ENCODE data around the gene IDI1.

IDI1 gene

DNA sequence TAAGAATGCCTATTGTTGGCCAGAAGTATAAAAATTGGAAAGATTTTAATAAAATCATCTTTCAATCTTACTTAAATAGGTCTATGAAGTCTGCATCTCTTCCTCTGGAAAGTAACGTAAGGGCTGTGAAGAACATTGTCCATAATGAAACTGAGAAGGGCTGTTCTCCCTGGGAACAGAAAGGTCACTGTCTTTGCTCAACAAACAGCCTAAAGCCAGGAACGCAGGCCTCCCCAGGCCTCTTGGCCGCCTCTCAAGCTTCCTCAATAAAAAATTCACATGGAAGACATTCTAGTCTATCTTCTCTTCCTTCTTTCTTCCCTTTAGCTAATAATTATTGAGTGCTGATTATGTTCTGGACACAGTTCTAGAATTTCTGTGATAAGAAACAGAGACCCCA, 14.2 kb downstream of the IDI1 start:
- no peaks in the 10 kb centered on the region for H3K4me1 ChIP-seq (ENCODE audit: low read depth, poor library complexity, severe bottlenecking)
- no peak for TF ChIP-seq CTCF (conservative IDR thresholded peaks at IDR 0.05; ENCODE audit: low read depth, low read length)

GRCh38 chr10:1033601-1034000, 15.3 kb downstream of the IDI1 start:
- Histone ChIP-seq H4K20me1 (ENCODE audit: insufficient read depth) (no peaks in the 10 kb centered on the region), H3K4me1 (ENCODE audit: low read depth, poor library complexity, severe bottlenecking) (no peaks in the 10 kb centered on the region), H3K27ac (no peak overlapping the region), H3K36me3 (ENCODE audit: insufficient read depth) (no peaks in the 10 kb centered on the region), H2AFZ (ENCODE audit: low read depth) (no peak overlapping the region), H3K9ac (no peak overlapping the region), H3K27me3 (ENCODE audit: insufficient read depth, low read depth) (no peaks in the 10 kb centered on the region), H3K4me2 (no peak overlapping the region), H3K79me2 (ENCODE audit: insufficient read depth, low read depth) (no peaks in the 10 kb centered on the region), H3K4me3 (IDR thresholded peaks at IDR 0.05; ENCODE audit: insufficient read depth, low read depth, low read length) (no peak overlapping the region)
- no peak for TF ChIP-seq CTCF (conservative IDR thresholded peaks at IDR 0.05; ENCODE audit: low read depth, low read length)

More for the DNA sequence above, 14.2 kb downstream of the IDI1 start:
- no peaks in the 10 kb centered on the region for H3K27me3 ChIP-seq (ENCODE audit: insufficient read depth, low read depth)
- H3K79me2 ChIP-seq (ENCODE audit: insufficient read depth, low read depth) = no peaks in the 10 kb centered on the region
- H2AFZ ChIP-seq (ENCODE audit: low read depth) = no peak overlapping the region
- H3K4me2 ChIP-seq = no peak overlapping the region
- H3K27ac ChIP-seq = no peak overlapping the region
- H3K9ac ChIP-seq = no peak overlapping the region
- no peak overlapping the region for H3K4me3 ChIP-seq (IDR thresholded peaks at IDR 0.05; ENCODE audit: insufficient read depth, low read depth, low read length)
- no peaks in the 10 kb centered on the region for H4K20me1 ChIP-seq (ENCODE audit: insufficient read depth)
- 0 out of 2 replicates have a peak, but pooled peaks cover 5% of the 10 kb centered on the region for H3K36me3 ChIP-seq (ENCODE audit: insufficient read depth)

DNA sequence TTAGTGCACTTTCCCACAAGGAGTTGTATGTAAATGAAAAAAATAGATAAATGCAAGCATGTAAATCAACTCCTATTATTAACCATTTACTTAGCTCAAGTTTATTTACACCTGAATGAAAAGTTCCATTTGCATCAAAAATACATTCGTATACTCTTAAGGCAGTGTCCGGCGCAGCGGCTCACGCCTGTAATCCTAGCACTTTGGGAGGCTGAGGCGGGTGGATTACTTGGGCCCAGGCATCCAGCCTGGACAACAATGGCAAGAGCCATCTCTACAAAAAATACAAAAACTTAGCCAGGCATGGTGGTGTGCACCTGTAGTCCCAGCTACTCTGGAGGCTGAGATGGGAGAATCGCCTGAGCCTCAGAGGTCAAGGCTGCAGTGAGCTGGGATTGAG, 19.1 kb downstream of the IDI1 start:
- no peak for TF ChIP-seq CTCF (conservative IDR thresholded peaks at IDR 0.05; ENCODE audit: low read depth, low read length)
- Histone ChIP-seq H3K4me3 (IDR thresholded peaks at IDR 0.05; ENCODE audit: insufficient read depth, low read depth, low read length) (no peak overlapping the region), H3K36me3 (ENCODE audit: insufficient read depth) (no peaks in the 10 kb centered on the region), H4K20me1 (ENCODE audit: insufficient read depth) (no peaks in the 10 kb centered on the region), H3K27ac (no peak overlapping the region), H3K27me3 (ENCODE audit: insufficient read depth, low read depth) (no peaks in the 10 kb centered on the region), H3K9ac (no peak overlapping the region), H2AFZ (ENCODE audit: low read depth) (no peak overlapping the region), H3K4me1 (ENCODE audit: low read depth, poor library complexity, severe bottlenecking) (no peaks in the 10 kb centered on the region), H3K4me2 (no peak overlapping the region), H3K79me2 (ENCODE audit: insufficient read depth, low read depth) (no peaks in the 10 kb centered on the region)

GRCh38 chr10:1026578-1026977, 22.3 kb downstream of the IDI1 start:
- no peaks in the 10 kb centered on the region for H3K36me3 ChIP-seq (ENCODE audit: insufficient read depth)
- H4K20me1 ChIP-seq (ENCODE audit: insufficient read depth) = no peaks in the 10 kb centered on the region
- no peak overlapping the region for H3K9ac ChIP-seq
- no peaks in the 10 kb centered on the region for H3K27me3 ChIP-seq (ENCODE audit: insufficient read depth, low read depth)
- no peak for TF ChIP-seq CTCF (conservative IDR thresholded peaks at IDR 0.05; ENCODE audit: low read depth, low read length)
- H2AFZ ChIP-seq (ENCODE audit: low read depth) = no peak overlapping the region
- no peaks in the 10 kb centered on the region for H3K79me2 ChIP-seq (ENCODE audit: insufficient read depth, low read depth)
- no peak overlapping the region for H3K4me3 ChIP-seq (IDR thresholded peaks at IDR 0.05; ENCODE audit: insufficient read depth, low read depth, low read length)
- no peak overlapping the region for H3K27ac ChIP-seq
- no peaks in the 10 kb centered on the region for H3K4me1 ChIP-seq (ENCODE audit: low read depth, poor library complexity, severe bottlenecking)
- H3K4me2 ChIP-seq = no peak overlapping the region
